KG1 (cell line): Measurements from ENCODE around the gene PLCE1.

Source experiments
- DNase-seq: peaks from one replicate; lab custom pipeline; 2025; lab: John Stamatoyannopoulos, UW

The PLCE1 gene

GRCh38 chr10:94023906-94024305 lies 30.2 kb downstream of the PLCE1 start:
- no peak for DNase-seq

GRCh38 chr10:94024407-94024806 lies 30.7 kb downstream of the PLCE1 start:
- no peak for DNase-seq

DNA sequence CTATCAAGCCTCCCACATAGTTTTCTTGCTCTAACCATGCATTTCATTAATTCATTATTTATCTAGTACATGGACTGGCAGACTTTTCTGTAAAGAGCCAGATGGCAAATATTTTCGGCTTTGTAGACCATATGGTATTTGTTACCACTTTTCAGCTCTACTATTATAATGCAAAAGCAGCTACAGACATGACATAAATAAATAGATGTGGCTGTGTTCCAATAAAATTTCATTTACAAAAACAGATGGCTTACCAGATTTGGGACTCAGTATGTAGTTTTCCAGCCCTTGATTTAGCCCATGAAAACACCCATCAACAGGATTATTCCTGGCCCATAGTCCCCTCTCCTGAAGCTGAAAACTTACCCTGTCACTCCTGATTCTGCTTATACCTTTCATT lies 32.1 kb downstream of the PLCE1 start:
- DNase-seq: no peak

- no peak for DNase-seq
These were observed 33.5 kb downstream of the PLCE1 start for GRCh38 chr10:94027197-94027596.

DNA sequence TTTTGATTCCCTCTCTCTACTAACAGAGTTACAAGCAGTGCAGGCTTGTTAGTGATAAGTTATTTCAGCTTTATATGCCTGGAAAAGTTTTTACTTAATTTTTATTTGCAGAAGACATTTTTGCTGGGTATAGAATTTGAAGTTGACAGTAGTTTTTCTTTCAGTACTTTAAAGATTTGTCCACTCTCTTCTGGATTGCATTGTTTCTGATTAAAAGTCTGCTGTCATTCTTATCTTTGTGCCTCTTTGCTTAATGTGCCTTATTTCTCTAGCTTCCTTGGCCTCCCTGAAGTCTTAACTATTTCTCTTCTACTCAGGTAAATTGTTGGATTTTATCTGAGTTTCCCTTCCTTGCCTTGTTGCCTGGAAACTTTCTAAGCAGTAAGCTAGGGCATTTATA lies 36.2 kb downstream of the PLCE1 start:
- no peak for DNase-seq

DNA sequence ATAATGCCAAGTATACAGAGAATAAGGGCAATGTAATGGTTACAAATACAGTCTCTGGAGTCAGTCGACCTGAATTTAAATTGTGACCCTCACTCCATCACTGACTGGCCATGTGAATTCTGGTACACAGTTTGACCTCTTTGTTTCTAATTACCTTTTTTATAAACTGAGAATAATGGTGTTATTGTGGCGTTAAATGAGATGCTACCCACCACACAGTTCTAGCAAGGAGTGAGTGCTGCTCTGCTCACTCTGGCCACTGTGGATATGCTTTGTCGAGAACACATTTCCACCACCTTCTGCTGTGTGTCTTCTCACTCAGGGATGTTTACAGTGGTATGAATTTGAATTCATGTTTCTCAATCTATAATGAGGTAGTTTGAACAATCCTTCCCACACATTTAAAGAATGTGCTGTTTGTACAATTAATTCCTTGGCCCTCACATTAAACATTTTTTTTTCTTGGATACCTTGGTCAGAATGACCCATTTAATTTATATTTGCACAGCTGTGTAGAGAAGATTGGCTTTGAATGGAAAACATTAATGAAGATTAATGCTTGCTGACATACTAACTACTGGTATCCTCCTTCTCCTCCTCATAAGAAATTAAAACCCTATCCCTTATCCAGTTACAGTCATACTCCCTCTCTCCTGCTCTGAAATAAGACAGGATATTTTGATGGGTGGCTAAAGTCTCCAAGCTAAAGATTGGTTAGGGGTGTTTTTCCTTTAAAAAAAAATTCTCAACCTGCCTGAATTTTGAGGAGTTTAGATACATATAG lies 42.4 kb downstream of the PLCE1 start:
- DNase-seq: no peak

- no peak for DNase-seq
These were observed 43.0 kb downstream of the PLCE1 start for GRCh38 chr10:94036766-94037033.

GRCh38 chr10:94037286-94037685 lies 43.6 kb downstream of the PLCE1 start:
- DNase-seq: no peak

DNA sequence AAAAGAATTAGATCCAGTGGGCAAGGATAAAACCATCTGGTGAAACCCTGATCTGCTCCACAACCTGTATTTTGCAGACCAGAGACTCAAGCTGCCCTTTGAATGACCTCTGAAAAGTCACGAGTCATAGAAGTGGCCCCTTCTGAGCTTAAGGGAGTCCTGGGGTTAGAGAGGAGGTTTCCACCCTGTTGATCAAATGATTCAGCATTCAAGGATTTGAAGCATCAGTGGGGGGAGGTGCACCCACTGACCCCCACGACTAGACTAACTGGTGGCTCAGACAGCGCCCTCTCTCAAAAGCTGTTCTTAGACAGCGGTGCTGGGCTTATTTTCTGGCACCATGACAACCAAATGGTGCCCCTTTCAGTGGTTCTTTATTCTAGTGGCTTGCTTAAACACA lies 44.3 kb downstream of the PLCE1 start:
- no peak for DNase-seq

- DNase-seq: no peak
These were observed 47.5 kb downstream of the PLCE1 start for GRCh38 chr10:94041206-94041605.

GRCh38 chr10:94042001-94042833 lies 48.5 kb downstream of the PLCE1 start:
- DNase-seq: no peak

GRCh38 chr10:94042834-94043175 lies 49.1 kb downstream of the PLCE1 start:
- no peak for DNase-seq
